Activated CD4-positive, alpha-beta T cell treated with anti-CD3 and anti-CD28 coated beads, Interleukin-2, amount 50 U/mL, for 48 hours (primary cell): Measurements from ENCODE around the gene ST3GAL4.
"Not testable (repeated sequence)": the region's sequence is repeated elsewhere in the genome, so short reads cannot be mapped to it uniquely, and the experiment has no call there.

ENCODE experiments used
- DNase-seq, 2 experiments: peaks; one replicate each; pipeline ENCODE4 v3.0.0-alpha.2; 2020

Gene ST3GAL4

GRCh38 chr11:126331286-126331685, 24.2 kb upstream of the ST3GAL4 start:
- no peak for DNase-seq

- no peak for DNase-seq
Measured at GRCh38 chr11:126332221-126332711, 23.2 kb upstream of the ST3GAL4 start.

GRCh38 chr11:126333142-126333541, 22.3 kb upstream of the ST3GAL4 start:
- no peak for DNase-seq

- DNase-seq = no peak
Measured at GRCh38 chr11:126334659-126335462, 20.6 kb upstream of the ST3GAL4 start.

- no peak for DNase-seq
Measured at GRCh38 chr11:126335463-126335760, 20.1 kb upstream of the ST3GAL4 start.

- no peak for DNase-seq
Measured at GRCh38 chr11:126336138-126336541, 19.3 kb upstream of the ST3GAL4 start.

GRCh38 chr11:126336671-126337101, 18.8 kb upstream of the ST3GAL4 start:
- DNase-seq = no peak

- no peak for DNase-seq
Measured at GRCh38 chr11:126337126-126337473, 18.4 kb upstream of the ST3GAL4 start.

GRCh38 chr11:126337474-126338241, 17.8 kb upstream of the ST3GAL4 start:
- DNase-seq = no peak

- DNase-seq = no peak
Measured at GRCh38 chr11:126338346-126339055, 17.0 kb upstream of the ST3GAL4 start.

- no peak for DNase-seq
Measured at GRCh38 chr11:126339073-126339862, 16.2 kb upstream of the ST3GAL4 start.

GRCh38 chr11:126339863-126340434, 15.5 kb upstream of the ST3GAL4 start:
- no peak for DNase-seq

- no peak for DNase-seq
Measured at GRCh38 chr11:126340960-126341606, 14.4 kb upstream of the ST3GAL4 start.

- DNase-seq = no peak
Measured at GRCh38 chr11:126341760-126342161, 13.7 kb upstream of the ST3GAL4 start.

- no peak for DNase-seq
Measured at GRCh38 chr11:126343051-126343450, 12.4 kb upstream of the ST3GAL4 start.

GRCh38 chr11:126344141-126345080, 11.1 kb upstream of the ST3GAL4 start:
- DNase-seq = no peak

- no peak for DNase-seq
Measured at GRCh38 chr11:126345283-126345682, 10.2 kb upstream of the ST3GAL4 start.

- DNase-seq = no peak
Measured at GRCh38 chr11:126345759-126346585, 9.5 kb upstream of the ST3GAL4 start.

GRCh38 chr11:126346586-126346940, 8.9 kb upstream of the ST3GAL4 start:
- DNase-seq = no peak

- not testable (repeated sequence) for DNase-seq
Measured at GRCh38 chr11:126346946-126347345, 8.5 kb upstream of the ST3GAL4 start.
